ENCODE measurements around the gene FNBP1. TPM values are rescaled to one million over a fixed set of nuclear protein-coding genes. Genes with fewer than 3 reads are reported as not detected.
"Not testable (repeated sequence)": the region's sequence is repeated elsewhere in the genome, so short reads cannot be mapped to it uniquely, and the experiment has no call there.

FNBP1 gene
- total RNA-seq, 1 donor: 44.4 TPM

- H3K4me3 ChIP-seq (ENCODE audit: low read depth, low read length): no peak overlapping the region
- TF ChIP-seq CTCF (IDR thresholded peaks at IDR 0.05; ENCODE audit: insufficient read depth, low read length): no peak
- DNase-seq (ENCODE audit: low read depth): peak; percentile 36
Measured at GRCh38 chr9:130023144-130023787, 19.7 kb downstream of the FNBP1 start.

- H3K4me3 ChIP-seq (ENCODE audit: low read depth, low read length): no peak overlapping the region
- TF ChIP-seq CTCF (IDR thresholded peaks at IDR 0.05; ENCODE audit: insufficient read depth, low read length): no peak
- DNase-seq (ENCODE audit: low read depth): no peak
Measured at GRCh38 chr9:130022566-130023143, 20.3 kb downstream of the FNBP1 start.

- H3K4me3 ChIP-seq (ENCODE audit: low read depth, low read length); DNase-seq (ENCODE audit: low read depth): not testable (repeated sequence)
Measured at GRCh38 chr9:130021842-130022241, 21.1 kb downstream of the FNBP1 start.

- no peak overlapping the region for H3K4me3 ChIP-seq (ENCODE audit: low read depth, low read length)
- no peak for TF ChIP-seq CTCF (IDR thresholded peaks at IDR 0.05; ENCODE audit: insufficient read depth, low read length)
- no peak for DNase-seq (ENCODE audit: low read depth)
Measured at GRCh38 chr9:130021123-130021522, 21.9 kb downstream of the FNBP1 start.

- H3K4me3 ChIP-seq (ENCODE audit: low read depth, low read length): no peak overlapping the region
- TF ChIP-seq CTCF (IDR thresholded peaks at IDR 0.05; ENCODE audit: insufficient read depth, low read length): no peak
- DNase-seq (ENCODE audit: low read depth): peak; percentile 49
Measured at GRCh38 chr9:130020618-130021017, 22.4 kb downstream of the FNBP1 start.

GRCh38 chr9:130018265-130018664, 24.7 kb downstream of the FNBP1 start:
- H3K4me3 ChIP-seq (ENCODE audit: low read depth, low read length): no peak overlapping the region
- TF ChIP-seq CTCF (IDR thresholded peaks at IDR 0.05; ENCODE audit: insufficient read depth, low read length): no peak
- no peak for DNase-seq (ENCODE audit: low read depth)

GRCh38 chr9:130017510-130017909, 25.5 kb downstream of the FNBP1 start:
- H3K4me3 ChIP-seq (ENCODE audit: low read depth, low read length); DNase-seq (ENCODE audit: low read depth): not testable (repeated sequence)

- H3K4me3 ChIP-seq (ENCODE audit: low read depth, low read length): no peak overlapping the region
- peak; percentile 53 for DNase-seq (ENCODE audit: low read depth)
- no peak for TF ChIP-seq CTCF (IDR thresholded peaks at IDR 0.05; ENCODE audit: insufficient read depth, low read length)
Measured at GRCh38 chr9:130017076-130017475, 25.9 kb downstream of the FNBP1 start.
